SIG-M5 (cell line): ENCODE data around the gene HCRTR1.

Source experiments
- DNase-seq: peaks from one replicate; lab custom pipeline; 2025; lab: John Stamatoyannopoulos, UW

The HCRTR1 gene

GRCh38 chr1:31617218-31617915, at the start of gene HCRTR1:
Gene HCRTR1, plus strand, starts transcription at chr1:31617689. Its CDS starts 1,504 bp downstream, at chr1:31619193.
- no peak for DNase-seq

- DNase-seq = no peak
These were observed 49.4 kb upstream of the HCRTR1 start for GRCh38 chr1:31567956-31568570.

- no peak for DNase-seq
These were observed 48.4 kb upstream of the HCRTR1 start for GRCh38 chr1:31568895-31569595.

- DNase-seq = no peak
These were observed 47.8 kb upstream of the HCRTR1 start for GRCh38 chr1:31569596-31570173.

- DNase-seq = no peak
These were observed 47.3 kb upstream of the HCRTR1 start for GRCh38 chr1:31570228-31570627.

GRCh38 chr1:31570906-31571305, 46.6 kb upstream of the HCRTR1 start:
- DNase-seq = no peak

- no peak for DNase-seq
These were observed 45.9 kb upstream of the HCRTR1 start for GRCh38 chr1:31571340-31572295.

- no peak for DNase-seq
These were observed 45.0 kb upstream of the HCRTR1 start for GRCh38 chr1:31572323-31573104.

- no peak for DNase-seq
These were observed 44.2 kb upstream of the HCRTR1 start for GRCh38 chr1:31573261-31573660.

- no peak for DNase-seq
These were observed 42.6 kb upstream of the HCRTR1 start for GRCh38 chr1:31574749-31575368.

- DNase-seq = no peak
These were observed 41.9 kb upstream of the HCRTR1 start for GRCh38 chr1:31575369-31576140.

- DNase-seq = no peak
These were observed 41.3 kb upstream of the HCRTR1 start, which contains the start of gene TINAGL1 for GRCh38 chr1:31576201-31576669. Gene TINAGL1, plus strand, starts transcription at chr1:31576515. Its CDS starts 634 bp downstream, at chr1:31577149.

- no peak for DNase-seq
These were observed 40.6 kb upstream of the HCRTR1 start for GRCh38 chr1:31576743-31577455.

- no peak for DNase-seq
These were observed 39.8 kb upstream of the HCRTR1 start for GRCh38 chr1:31577515-31578192.

GRCh38 chr1:31579374-31579773, 38.1 kb upstream of the HCRTR1 start:
- DNase-seq = no peak

GRCh38 chr1:31580513-31580870, 37.0 kb upstream of the HCRTR1 start:
- DNase-seq = no peak

- no peak for DNase-seq
These were observed 36.4 kb upstream of the HCRTR1 start for GRCh38 chr1:31580891-31581603.
